Endodermal cell (in vitro differentiated cells): Measurements from ENCODE around the gene BTBD9. TPM values are rescaled to one million over a fixed set of nuclear protein-coding genes. Genes with fewer than 3 reads are reported as not detected.

Experiments used
- DNase-seq: peaks from one replicate; pipeline ENCODE4 v3.0.0-alpha.2; 2017
- H3K27ac ChIP-seq: 2 replicates; pipeline ENCODE4 v1.5.1; 2013; ENCODE audit warnings: mild to moderate bottlenecking, low read depth, low read length, moderate library complexity
- H3K27me3 ChIP-seq: 2 replicates; pipeline ENCODE4 v1.6.1; 2013; ENCODE audit warnings: mild to moderate bottlenecking, low read length, moderate library complexity; ENCODE audit not compliant: insufficient read depth, control insufficient read depth, poor library complexity, severe bottlenecking
- H3K36me3 ChIP-seq: 2 replicates; pipeline ENCODE4 v1.7.0; 2013; ENCODE audit warnings: mild to moderate bottlenecking, low read length, moderate library complexity; ENCODE audit not compliant: control insufficient read depth, insufficient read depth
- H3K4me1 ChIP-seq: one replicate; pipeline ENCODE4 v1.7.0; 2013; ENCODE audit warnings: low read length; ENCODE audit not compliant: control insufficient read depth, insufficient read depth
- H3K4me3 ChIP-seq: 2 replicates; pipeline ENCODE4 v1.5.1; 2013; ENCODE audit warnings: mild to moderate bottlenecking, low read length, moderate library complexity
- H3K9ac ChIP-seq: 2 replicates; pipeline ENCODE4 v1.6.1; 2013; ENCODE audit warnings: mild to moderate bottlenecking, low read length, moderate library complexity; ENCODE audit not compliant: poor library complexity, severe bottlenecking; ENCODE audit errors: extremely low read depth
- H3K9me3 ChIP-seq: 2 replicates; pipeline ENCODE4 v1.6.1; 2013; ENCODE audit warnings: mild to moderate bottlenecking, low read length, moderate library complexity; ENCODE audit not compliant: control insufficient read depth
- H3K27ac Mint-ChIP-seq: 2 replicates; pipeline ENCODE4 v1.8.0; 2020; ENCODE audit warnings: mixed read lengths
- H3K27me3 Mint-ChIP-seq: 2 replicates; pipeline ENCODE4 v1.8.0; 2021; ENCODE audit warnings: mild to moderate bottlenecking, mixed read lengths; ENCODE audit not compliant: insufficient read depth
- H3K36me3 Mint-ChIP-seq: 2 replicates; pipeline ENCODE4 v1.8.0; 2020; ENCODE audit warnings: low read depth, mixed read lengths
- H3K4me1 Mint-ChIP-seq: 2 replicates; pipeline ENCODE4 v1.8.0; 2020; ENCODE audit warnings: mixed read lengths
- H3K4me3 Mint-ChIP-seq: 2 replicates; pipeline ENCODE4 v1.8.0; 2020; ENCODE audit warnings: mild to moderate bottlenecking, moderate library complexity, mixed read lengths
- H3K9me3 Mint-ChIP-seq: 2 replicates; pipeline ENCODE4 v1.8.0; 2020; ENCODE audit warnings: mild to moderate bottlenecking, mixed read lengths
- WGBS, 2 experiments: methylation state at CpG; one replicate each; pipeline versions ENCODE4 v1.1.5 to v1.1.7; 2013; ENCODE audit warnings: missing lambda C conversion rate in 2 of 2, mixed read lengths in 1 of 2; ENCODE audit not compliant: insufficient coverage in 1 of 2, insufficient read length in 1 of 2; 5-methylcytosine and 5-hydroxymethylcytosine counted together
- total RNA-seq, 2 donors: library from RNA; stranded (reverse); fragmentation: NEBNext Ultra II Directional in 1 of 2; extraction: Animal tissue kit (Norgen Biotek cat#: 25700) in 1 of 2; gene quantifications; 2 replicates in 1 of 2; 3 replicates in 1 of 2; pipeline ENCODE4 v1.2.1, GENCODE V29; 2021
- TF ChIP-seq, protein P1 (sequence below): fragments of 200-600 bp; sonication (generic); conservative IDR thresholded peaks from 2 replicates; pipeline ENCODE4 v1.5.0; 2021; ENCODE audit warnings: antibody characterized with exemption, mild to moderate bottlenecking

Gene BTBD9
- total RNA-seq, 2 donors from 2014 or later, result 7.6 to 12.3 TPM

DNA sequence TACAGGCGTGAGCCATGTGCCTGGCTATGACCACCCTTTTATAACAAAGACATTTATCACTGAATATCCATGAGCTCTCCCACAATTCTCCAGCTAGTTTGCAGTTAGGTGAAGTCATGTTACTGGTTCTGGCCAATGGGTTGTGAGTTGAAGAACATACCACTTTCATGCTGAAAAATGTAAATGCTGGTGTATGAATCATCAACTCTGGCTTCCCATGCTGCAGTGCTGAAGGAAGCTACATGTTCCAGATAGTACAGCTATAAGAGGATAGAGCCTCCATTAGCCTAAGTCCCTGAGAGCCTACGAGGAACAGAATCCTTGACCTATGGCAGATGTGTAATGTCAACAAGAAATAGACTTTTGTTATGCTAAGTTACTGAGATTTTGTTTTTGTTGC is 180.4 kb downstream of the BTBD9 start:
- Histone ChIP-seq H3K9ac (no peak overlapping the region), H3K36me3 (no peaks in the 10 kb centered on the region), H3K4me3 (no peak overlapping the region), H3K27ac (no peak overlapping the region), H3K4me1 (no peaks in the 10 kb centered on the region), H3K9me3 (peaks cover 8% of the 10 kb centered on the region), H3K27me3 (no peaks in the 10 kb centered on the region)
- Mint-ChIP-seq H3K4me3 (no peak overlapping the region), H3K27ac (no peak overlapping the region), H3K27me3 (peaks cover 7% of the 10 kb centered on the region), H3K36me3 (peaks cover 6% of the 10 kb centered on the region), H3K4me1 (peaks cover 31% of the 10 kb centered on the region), H3K9me3 (peaks cover 10% of the 10 kb centered on the region)
- WGBS, 2 experiments, result 86 to 93% methylated on average over 1 to 2 of the region's 2 CpGs
- TF ChIP-seq, protein P1, sequence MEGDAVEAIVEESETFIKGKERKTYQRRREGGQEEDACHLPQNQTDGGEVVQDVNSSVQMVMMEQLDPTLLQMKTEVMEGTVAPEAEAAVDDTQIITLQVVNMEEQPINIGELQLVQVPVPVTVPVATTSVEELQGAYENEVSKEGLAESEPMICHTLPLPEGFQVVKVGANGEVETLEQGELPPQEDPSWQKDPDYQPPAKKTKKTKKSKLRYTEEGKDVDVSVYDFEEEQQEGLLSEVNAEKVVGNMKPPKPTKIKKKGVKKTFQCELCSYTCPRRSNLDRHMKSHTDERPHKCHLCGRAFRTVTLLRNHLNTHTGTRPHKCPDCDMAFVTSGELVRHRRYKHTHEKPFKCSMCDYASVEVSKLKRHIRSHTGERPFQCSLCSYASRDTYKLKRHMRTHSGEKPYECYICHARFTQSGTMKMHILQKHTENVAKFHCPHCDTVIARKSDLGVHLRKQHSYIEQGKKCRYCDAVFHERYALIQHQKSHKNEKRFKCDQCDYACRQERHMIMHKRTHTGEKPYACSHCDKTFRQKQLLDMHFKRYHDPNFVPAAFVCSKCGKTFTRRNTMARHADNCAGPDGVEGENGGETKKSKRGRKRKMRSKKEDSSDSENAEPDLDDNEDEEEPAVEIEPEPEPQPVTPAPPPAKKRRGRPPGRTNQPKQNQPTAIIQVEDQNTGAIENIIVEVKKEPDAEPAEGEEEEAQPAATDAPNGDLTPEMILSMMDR, result no peak
- no peak for DNase-seq

DNA sequence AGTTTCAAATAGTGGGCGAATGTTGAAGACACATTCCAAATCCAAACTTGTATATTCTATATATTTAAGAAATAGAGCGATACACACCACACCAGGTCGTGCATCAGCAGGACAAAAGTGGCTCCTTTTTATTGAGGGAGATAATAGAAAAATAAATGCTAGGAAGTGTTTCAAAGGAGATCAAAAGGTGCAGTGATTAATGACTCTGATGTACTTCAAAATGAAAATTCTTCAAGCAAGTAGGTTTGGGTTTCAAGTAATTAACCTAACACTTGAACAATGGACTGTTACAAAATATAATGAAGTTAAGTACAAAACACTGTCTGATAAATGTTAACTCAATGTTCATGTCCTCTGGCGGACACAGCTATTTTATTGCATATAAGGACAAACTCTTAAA is 185.9 kb downstream of the BTBD9 start:
- Mint-ChIP-seq H3K27me3 (peaks cover 15% of the 10 kb centered on the region), H3K4me3 (no peak overlapping the region), H3K27ac (no peak overlapping the region), H3K36me3 (no peaks in the 10 kb centered on the region), H3K4me1 (peaks cover 21% of the 10 kb centered on the region), H3K9me3 (peaks cover 9% of the 10 kb centered on the region)
- TF ChIP-seq, protein P1, result no peak
- H3K4me1 ChIP-seq, result no peaks in the 10 kb centered on the region
- DNase-seq, result no peak
- H3K9me3 ChIP-seq, result peaks cover 11% of the 10 kb centered on the region
- H3K36me3 ChIP-seq, result no peaks in the 10 kb centered on the region
- H3K27me3 ChIP-seq, result peaks cover 9% of the 10 kb centered on the region
- no peak overlapping the region for H3K4me3 ChIP-seq
- H3K9ac ChIP-seq, result no peak overlapping the region
- WGBS, 2 experiments, result 98 to 100% methylated on average over 2 to 3 of the region's 4 CpGs
- H3K27ac ChIP-seq, result no peak overlapping the region

DNA sequence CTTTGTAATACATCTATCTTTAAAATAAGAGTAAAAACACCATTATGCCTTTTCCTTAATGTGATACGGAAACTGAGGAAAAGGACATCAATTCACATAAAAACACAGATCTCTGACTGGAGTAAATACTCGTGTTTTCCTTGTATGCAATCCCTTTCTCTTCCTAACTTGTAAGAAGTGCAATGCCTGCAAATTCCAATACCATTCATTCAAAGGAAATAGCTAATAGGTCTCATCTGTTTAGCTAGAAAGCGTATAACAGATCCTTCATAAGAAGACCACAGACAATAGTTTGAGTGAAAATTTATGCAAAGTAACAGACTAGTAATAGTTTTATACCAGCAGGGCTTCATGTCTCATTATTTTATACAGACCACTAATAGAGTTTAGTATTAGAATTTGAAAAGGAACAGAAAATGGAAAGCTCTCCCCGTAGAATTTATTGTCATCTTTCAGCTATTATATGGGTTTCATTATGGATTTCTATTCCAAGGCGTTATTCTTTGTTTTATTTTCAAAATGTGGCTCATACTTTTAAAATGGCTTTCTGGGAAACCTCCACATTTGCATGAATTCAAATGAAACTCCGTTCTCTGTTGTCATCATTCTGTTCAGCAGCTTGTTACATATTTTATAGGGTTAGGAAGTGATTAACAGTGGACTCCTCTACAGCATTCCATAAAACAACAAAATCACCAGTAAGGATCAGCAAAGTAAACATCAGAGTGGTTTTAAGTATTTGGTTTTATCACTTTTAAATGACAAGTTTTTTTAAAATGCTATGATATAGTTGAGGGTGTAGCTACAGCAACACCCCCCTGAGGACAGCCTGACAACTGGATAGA is 186.7 kb downstream of the BTBD9 start:
- Mint-ChIP-seq H3K9me3 (peaks cover 9% of the 10 kb centered on the region), H3K36me3 (no peaks in the 10 kb centered on the region), H3K4me1 (peaks cover 16% of the 10 kb centered on the region), H3K4me3 (no peak overlapping the region), H3K27me3 (peaks cover 17% of the 10 kb centered on the region), H3K27ac (no peak overlapping the region)
- no peaks in the 10 kb centered on the region for H3K36me3 ChIP-seq
- H3K27me3 ChIP-seq, result peaks cover 9% of the 10 kb centered on the region
- no peak overlapping the region for H3K9ac ChIP-seq
- H3K4me3 ChIP-seq, result no peak overlapping the region
- TF ChIP-seq, protein P1, result no peak
- DNase-seq, result no peak
- 90 to 92% methylated on average over 4 to 5 of the region's 6 CpGs for WGBS, 2 experiments
- H3K9me3 ChIP-seq, result peaks cover 12% of the 10 kb centered on the region
- H3K27ac ChIP-seq, result no peak overlapping the region
- no peaks in the 10 kb centered on the region for H3K4me1 ChIP-seq
